ENCODE results near the gene RDH12. TPM values are rescaled to one million over a fixed set of nuclear protein-coding genes. Genes with fewer than 3 reads are reported as not detected.

The RDH12 gene
- total RNA-seq, 1 donor from 2014 or later: not detected

GRCh38 chr14:67766035-67766680 is 64.5 kb downstream of the RDH12 start:
- DNase-seq (ENCODE audit: low spot score): no peak
- H3K4me3 Mint-ChIP-seq (ENCODE audit: unreplicated experiment): no peak overlapping the region
- no peak overlapping the region for H3K27ac Mint-ChIP-seq (ENCODE audit: unreplicated experiment)
- no peaks in the 10 kb centered on the region for H3K4me1 Mint-ChIP-seq (ENCODE audit: low read depth)
- no peaks in the 10 kb centered on the region for H3K9me3 Mint-ChIP-seq (ENCODE audit: low read depth)
- H3K27me3 Mint-ChIP-seq (ENCODE audit: low read depth): no peaks in the 10 kb centered on the region
- peaks cover 40% of the 10 kb centered on the region for H3K36me3 Mint-ChIP-seq (ENCODE audit: low read depth)
- TF ChIP-seq CTCF (IDR thresholded peaks at IDR 0.05): no peak

GRCh38 chr14:67768219-67768618 is 66.5 kb downstream of the RDH12 start:
- Mint-ChIP-seq H3K27me3 (ENCODE audit: low read depth) (no peaks in the 10 kb centered on the region), H3K9me3 (ENCODE audit: low read depth) (no peaks in the 10 kb centered on the region), H3K4me3 (ENCODE audit: unreplicated experiment) (no peak overlapping the region), H3K36me3 (ENCODE audit: low read depth) (peaks cover 50% of the 10 kb centered on the region), H3K27ac (ENCODE audit: unreplicated experiment) (no peak overlapping the region), H3K4me1 (ENCODE audit: low read depth) (no peaks in the 10 kb centered on the region)
- no peak for DNase-seq (ENCODE audit: low spot score)
- no peak for TF ChIP-seq CTCF (IDR thresholded peaks at IDR 0.05)

GRCh38 chr14:67773844-67774377 is 72.2 kb downstream of the RDH12 start:
- Mint-ChIP-seq H3K4me1 (ENCODE audit: low read depth) (no peaks in the 10 kb centered on the region), H3K4me3 (ENCODE audit: unreplicated experiment) (no peak overlapping the region), H3K36me3 (ENCODE audit: low read depth) (peaks cover 61% of the 10 kb centered on the region), H3K27me3 (ENCODE audit: low read depth) (no peaks in the 10 kb centered on the region), H3K9me3 (ENCODE audit: low read depth) (no peaks in the 10 kb centered on the region), H3K27ac (ENCODE audit: unreplicated experiment) (no peak overlapping the region)
- no peak for DNase-seq (ENCODE audit: low spot score)
- TF ChIP-seq CTCF (IDR thresholded peaks at IDR 0.05): no peak

GRCh38 chr14:67776653-67777322 is 75.1 kb downstream of the RDH12 start:
- no peak overlapping the region for H3K4me3 Mint-ChIP-seq (ENCODE audit: unreplicated experiment)
- H3K36me3 Mint-ChIP-seq (ENCODE audit: low read depth): peaks cover 60% of the 10 kb centered on the region
- H3K27ac Mint-ChIP-seq (ENCODE audit: unreplicated experiment): no peak overlapping the region
- H3K4me1 Mint-ChIP-seq (ENCODE audit: low read depth): no peaks in the 10 kb centered on the region
- no peaks in the 10 kb centered on the region for H3K27me3 Mint-ChIP-seq (ENCODE audit: low read depth)
- H3K9me3 Mint-ChIP-seq (ENCODE audit: low read depth): no peaks in the 10 kb centered on the region
- no peak for TF ChIP-seq CTCF (IDR thresholded peaks at IDR 0.05)
- DNase-seq (ENCODE audit: low spot score): no peak

GRCh38 chr14:67778792-67779191 is 77.1 kb downstream of the RDH12 start:
- Mint-ChIP-seq H3K4me1 (ENCODE audit: low read depth) (no peaks in the 10 kb centered on the region), H3K27ac (ENCODE audit: unreplicated experiment) (no peak overlapping the region), H3K4me3 (ENCODE audit: unreplicated experiment) (no peak overlapping the region), H3K9me3 (ENCODE audit: low read depth) (no peaks in the 10 kb centered on the region), H3K27me3 (ENCODE audit: low read depth) (no peaks in the 10 kb centered on the region), H3K36me3 (ENCODE audit: low read depth) (peaks cover 55% of the 10 kb centered on the region)
- no peak for DNase-seq (ENCODE audit: low spot score)
- TF ChIP-seq CTCF (IDR thresholded peaks at IDR 0.05): no peak

All from chondrocyte (in vitro differentiated cells).